Measurements from ENCODE around the gene ABCA10.
A peak's percentile ranks its signal among the peaks of the same experiment; 100 is the strongest.

The ABCA10 gene

GRCh38 chr17:69239611-69240600 lies 11.3 kb upstream of the ABCA10 start:
- TF ChIP-seq POLR2A (IDR thresholded peaks at IDR 0.05; ENCODE audit: low read depth, low read length) = no peak
- DNase-seq (ENCODE audit: insufficient read length, low spot score) = no peak
- no peak for FAIRE-seq

- DNase-seq (ENCODE audit: insufficient read length, low spot score) (no peak), FAIRE-seq (no peak)
Observed at GRCh38 chr17:69236946-69237345, 8.3 kb upstream of the ABCA10 start.

GRCh38 chr17:69236464-69236863 lies 7.8 kb upstream of the ABCA10 start:
- TF ChIP-seq POLR2A (IDR thresholded peaks at IDR 0.05; ENCODE audit: low read depth, low read length) = no peak
- no peak for DNase-seq (ENCODE audit: insufficient read length, low spot score)
- no peak for FAIRE-seq

More at GRCh38 chr17:69236946-69237345, 8.3 kb upstream of the ABCA10 start:
- TF ChIP-seq POLR2A (IDR thresholded peaks at IDR 0.05; ENCODE audit: low read depth, low read length) = no peak

- TF ChIP-seq POLR2A (IDR thresholded peaks at IDR 0.05; ENCODE audit: low read depth, low read length) = no peak
- DNase-seq (ENCODE audit: insufficient read length, low spot score) = peak; percentile 30
- peak; percentile 96 for FAIRE-seq
Observed at GRCh38 chr17:69235338-69236058, 6.9 kb upstream of the ABCA10 start.

GRCh38 chr17:69232650-69233049 lies 4.0 kb upstream of the ABCA10 start:
- no peak for TF ChIP-seq POLR2A (IDR thresholded peaks at IDR 0.05; ENCODE audit: low read depth, low read length)
- no peak for DNase-seq (ENCODE audit: insufficient read length, low spot score)

GRCh38 chr17:69231521-69231920 lies 2.9 kb upstream of the ABCA10 start:
- TF ChIP-seq POLR2A (IDR thresholded peaks at IDR 0.05; ENCODE audit: low read depth, low read length) = no peak
- FAIRE-seq (no peak), DNase-seq (ENCODE audit: insufficient read length, low spot score) (no peak)

More at GRCh38 chr17:69232650-69233049, 4.0 kb upstream of the ABCA10 start:
- no peak for FAIRE-seq

- TF ChIP-seq POLR2A (IDR thresholded peaks at IDR 0.05; ENCODE audit: low read depth, low read length) = no peak
- DNase-seq (ENCODE audit: insufficient read length, low spot score) (no peak), FAIRE-seq (no peak)
Observed at GRCh38 chr17:69230939-69231338, 2.3 kb upstream of the ABCA10 start.

GRCh38 chr17:69228018-69228417 lies 606 bp downstream of the ABCA10 start:
- TF ChIP-seq POLR2A (IDR thresholded peaks at IDR 0.05; ENCODE audit: low read depth, low read length) = no peak
- no peak for FAIRE-seq
- DNase-seq (ENCODE audit: insufficient read length, low spot score) = no peak

GRCh38 chr17:69227541-69227940 lies 1.1 kb downstream of the ABCA10 start:
- no peak for DNase-seq (ENCODE audit: insufficient read length, low spot score)
- FAIRE-seq = no peak
- TF ChIP-seq POLR2A (IDR thresholded peaks at IDR 0.05; ENCODE audit: low read depth, low read length) = no peak

- DNase-seq (ENCODE audit: insufficient read length, low spot score) = no peak
- FAIRE-seq = no peak
- no peak for TF ChIP-seq POLR2A (IDR thresholded peaks at IDR 0.05; ENCODE audit: low read depth, low read length)
Observed at GRCh38 chr17:69223809-69224208, 4.8 kb downstream of the ABCA10 start.

GRCh38 chr17:69222707-69223258 lies 5.8 kb downstream of the ABCA10 start:
- no peak for DNase-seq (ENCODE audit: insufficient read length, low spot score)
- FAIRE-seq = no peak
- TF ChIP-seq POLR2A (IDR thresholded peaks at IDR 0.05; ENCODE audit: low read depth, low read length) = no peak

- no peak for TF ChIP-seq POLR2A (IDR thresholded peaks at IDR 0.05; ENCODE audit: low read depth, low read length)
- DNase-seq (ENCODE audit: insufficient read length, low spot score) (no peak), FAIRE-seq (no peak)
Observed at GRCh38 chr17:69220098-69220497, 8.5 kb downstream of the ABCA10 start.

- no peak for TF ChIP-seq POLR2A (IDR thresholded peaks at IDR 0.05; ENCODE audit: low read depth, low read length)
- no peak for FAIRE-seq
Observed at GRCh38 chr17:69218986-69219385, 9.6 kb downstream of the ABCA10 start.

More at GRCh38 chr17:69218986-69219385, 9.6 kb downstream of the ABCA10 start:
- DNase-seq (ENCODE audit: insufficient read length, low spot score) = no peak
